Activated CD4-positive, alpha-beta T cell treated with anti-CD3 and anti-CD28 coated beads for 4 hours (primary cell): ENCODE data around the gene LSM3.
"Not testable (repeated sequence)": the region's sequence is repeated elsewhere in the genome, so short reads cannot be mapped to it uniquely, and the experiment has no call there.

ENCODE experiments used
- DNase-seq, 2 donors: peaks; one replicate each; pipeline ENCODE4 v3.0.0-alpha.2; 2020

The LSM3 gene

DNA sequence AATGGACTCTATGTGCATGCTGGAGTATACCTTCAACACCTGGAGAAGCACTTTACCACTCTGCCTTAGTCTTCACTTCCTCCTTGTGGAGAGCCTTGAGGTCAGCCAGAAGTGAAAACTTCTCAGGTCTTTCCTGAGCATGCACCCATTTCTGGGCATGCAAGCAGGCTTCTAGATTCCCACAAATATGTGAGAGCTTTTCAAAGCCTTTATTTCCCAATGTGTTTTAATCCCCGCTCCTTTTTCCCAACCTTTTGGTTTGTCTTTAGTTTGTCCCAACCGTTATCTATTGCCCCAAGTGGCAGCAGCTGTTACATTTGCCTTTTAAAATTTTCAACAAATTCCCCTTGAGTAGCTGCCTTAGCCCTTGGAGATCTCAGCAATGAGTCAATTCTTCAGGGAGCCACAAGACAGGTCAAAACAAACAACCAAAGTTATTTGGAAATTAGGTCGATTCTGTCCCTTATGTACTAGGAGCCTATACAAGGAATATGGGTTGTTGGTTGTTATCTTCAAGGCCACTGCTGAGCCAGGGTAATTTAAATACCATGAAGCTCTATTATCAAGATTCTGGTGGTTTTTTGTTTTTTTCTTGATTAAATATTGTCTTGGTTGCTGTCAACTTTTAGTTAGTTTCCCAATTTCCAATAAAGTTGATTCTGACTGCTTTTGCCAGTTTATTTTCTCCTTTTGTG is 44.4 kb downstream of the LSM3 start:
- DNase-seq = no peak

DNA sequence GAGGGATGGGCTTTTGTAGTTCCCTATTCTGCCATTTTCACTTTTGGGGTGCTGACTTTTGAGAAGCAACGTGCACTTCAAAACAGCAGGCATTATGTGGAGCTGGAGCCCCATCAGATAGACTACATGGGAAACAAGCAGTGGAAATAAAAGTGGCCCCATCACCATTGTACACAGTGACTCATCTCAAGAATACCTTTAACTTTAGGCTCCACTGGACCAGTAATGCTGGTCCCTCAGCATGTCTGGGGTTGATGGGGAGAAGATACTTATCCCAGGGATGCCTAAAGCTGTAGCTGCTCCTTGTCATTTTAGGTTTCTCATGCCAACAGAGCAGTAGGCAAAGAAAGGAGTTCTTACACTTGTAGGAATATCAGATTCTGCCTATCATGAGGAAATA is 45.0 kb downstream of the LSM3 start:
- no peak for DNase-seq

DNA sequence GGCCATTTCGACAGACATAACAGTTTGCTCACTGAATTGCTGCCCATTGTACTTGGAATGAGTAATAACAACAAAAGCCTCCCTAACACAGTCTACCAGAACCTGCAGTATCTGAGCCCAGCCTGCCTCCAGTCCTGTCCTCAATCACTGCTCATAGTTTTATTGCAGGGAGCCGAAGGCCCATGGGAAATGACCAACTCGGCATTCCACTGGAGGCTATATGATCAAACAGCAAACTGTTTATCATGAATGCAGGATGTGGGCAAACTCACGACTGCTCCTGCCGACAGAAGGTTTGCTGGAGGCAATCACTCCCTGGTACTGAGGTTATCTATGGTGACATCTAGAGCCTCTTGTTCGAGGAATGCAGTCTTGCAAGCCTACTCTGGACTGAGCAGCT is 46.3 kb downstream of the LSM3 start:
- no peak for DNase-seq

DNA sequence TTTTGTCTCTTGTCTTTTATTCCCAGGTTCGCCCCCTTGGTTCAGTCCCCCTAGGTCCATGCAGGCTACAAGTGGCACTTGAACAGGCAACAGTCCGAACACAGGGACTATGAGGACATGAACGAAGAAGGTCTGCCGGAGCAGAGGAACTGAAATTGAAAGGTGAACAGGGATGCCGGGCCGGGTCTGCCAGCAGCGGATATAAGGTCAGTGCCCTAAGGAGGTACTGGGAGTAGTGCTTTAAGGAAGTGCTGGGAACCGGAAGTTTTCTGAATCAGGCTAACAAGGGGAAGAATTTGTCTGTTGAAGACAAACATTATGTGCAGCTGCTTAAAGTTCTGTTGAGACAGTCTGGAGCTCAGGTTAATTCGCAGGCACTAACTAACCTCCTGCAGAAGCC is 46.8 kb downstream of the LSM3 start:
- DNase-seq = no peak

DNA sequence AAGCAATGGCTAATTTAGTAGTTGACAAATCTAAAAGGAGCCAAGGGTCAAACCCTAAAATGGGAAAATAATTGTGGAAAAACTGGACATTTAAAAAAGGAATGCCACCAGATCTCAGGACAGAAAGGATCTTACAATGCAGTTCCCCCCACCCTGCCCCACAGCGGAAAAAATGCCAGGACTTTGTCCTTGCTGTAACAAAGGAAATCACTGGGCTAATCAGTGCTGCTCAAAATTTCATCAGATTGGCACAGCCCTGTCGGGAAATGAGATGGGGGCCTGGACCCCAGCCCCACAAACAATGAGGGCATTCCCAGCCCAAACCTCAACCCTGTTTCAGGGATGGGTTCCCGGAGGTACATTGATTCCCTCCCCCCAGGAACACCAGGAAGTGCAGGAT is 47.7 kb downstream of the LSM3 start:
- DNase-seq = not testable (repeated sequence)

DNA sequence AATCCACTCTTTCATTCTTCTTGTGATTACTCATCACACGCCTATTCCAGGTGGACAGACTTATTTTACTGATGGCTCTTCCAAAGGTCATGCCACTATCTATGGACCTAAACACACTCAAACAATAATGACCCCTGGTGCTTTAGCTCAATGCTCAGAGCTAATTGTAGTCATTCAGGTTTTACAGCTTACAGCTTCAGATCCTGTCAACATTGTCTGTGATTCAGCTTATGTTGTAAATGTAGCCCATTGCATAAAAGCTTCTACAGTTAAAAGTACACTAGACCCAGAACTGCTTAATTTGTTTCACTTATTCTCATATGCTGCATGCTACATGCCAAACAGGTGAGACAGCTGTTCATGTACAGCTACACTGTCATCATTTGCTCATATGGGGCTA is 49.2 kb downstream of the LSM3 start:
- DNase-seq = no peak

DNA sequence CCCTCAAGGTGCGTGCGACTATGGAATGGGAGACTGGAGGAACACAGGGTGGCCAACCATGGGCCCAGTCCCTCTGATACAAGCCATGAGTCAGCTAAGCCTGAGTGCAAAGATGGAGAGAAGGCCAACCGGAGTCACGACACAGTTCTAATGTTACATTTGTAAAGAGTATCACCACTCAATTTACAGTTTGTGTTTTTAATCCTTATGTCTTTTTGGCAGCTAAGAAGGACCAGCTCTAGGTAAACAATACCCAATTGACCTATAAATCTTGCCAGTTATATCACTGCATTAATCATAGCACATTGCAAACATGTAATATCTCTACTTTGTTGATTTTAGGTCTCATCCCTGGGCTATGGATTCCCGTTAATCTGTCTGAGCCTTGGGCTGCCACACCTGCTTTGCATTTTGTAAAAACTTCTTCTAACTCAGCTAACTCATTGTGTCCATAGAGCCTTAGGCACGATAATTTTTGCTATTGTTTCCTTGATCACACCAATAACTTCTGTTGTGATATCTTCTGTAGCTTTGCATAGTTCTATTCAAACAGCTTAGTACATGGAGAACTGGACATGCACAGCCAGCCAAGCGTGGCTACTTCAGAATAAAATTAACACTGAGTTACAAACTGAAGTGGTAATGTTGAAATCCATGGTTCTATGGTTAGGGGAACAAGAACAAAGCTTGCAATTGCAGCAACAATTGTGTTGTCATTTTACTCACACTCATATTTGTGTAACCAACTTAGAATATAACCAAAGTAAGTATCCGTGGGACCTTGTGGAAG is 50.3 kb downstream of the LSM3 start:
- no peak for DNase-seq

DNA sequence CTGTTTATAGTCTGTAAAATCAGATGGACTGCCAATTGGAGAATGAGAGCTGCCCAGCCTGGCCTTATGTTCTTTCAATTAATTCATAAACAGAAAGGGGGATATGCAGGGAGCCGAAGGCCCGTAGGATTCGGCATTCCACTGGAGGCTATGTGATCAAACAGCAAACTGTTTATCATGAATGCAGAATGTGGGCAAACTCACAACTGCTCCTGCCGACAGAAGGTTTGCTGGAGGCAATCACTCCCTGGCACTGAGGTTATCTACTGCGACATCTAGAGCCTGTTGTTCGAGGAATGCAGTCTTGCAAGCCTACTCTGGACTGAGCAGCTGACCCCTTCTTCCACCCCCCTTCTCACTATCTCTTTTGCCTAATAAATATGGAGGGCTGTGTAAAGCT is 51.1 kb downstream of the LSM3 start:
- DNase-seq = not testable (repeated sequence)

DNA sequence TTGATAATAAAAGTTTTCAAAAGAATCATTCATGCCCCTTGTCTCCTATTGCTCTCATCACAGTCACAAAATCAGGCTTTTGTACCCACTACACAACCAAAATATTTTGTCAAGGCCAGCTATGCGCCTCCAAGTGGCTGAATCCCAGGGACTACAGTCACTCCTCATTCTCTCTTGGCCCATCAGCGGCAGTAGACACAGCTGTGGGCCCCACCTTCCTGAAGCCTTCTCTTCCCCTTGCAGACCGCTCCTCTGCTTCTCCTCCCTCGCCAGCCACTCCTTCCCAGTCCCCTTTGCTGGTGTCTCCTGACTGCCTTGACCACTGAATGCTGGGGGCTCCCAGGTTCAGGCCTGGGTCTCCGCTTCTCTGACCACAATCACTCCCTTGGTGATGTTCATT is 52.1 kb downstream of the LSM3 start:
- no peak for DNase-seq

DNA sequence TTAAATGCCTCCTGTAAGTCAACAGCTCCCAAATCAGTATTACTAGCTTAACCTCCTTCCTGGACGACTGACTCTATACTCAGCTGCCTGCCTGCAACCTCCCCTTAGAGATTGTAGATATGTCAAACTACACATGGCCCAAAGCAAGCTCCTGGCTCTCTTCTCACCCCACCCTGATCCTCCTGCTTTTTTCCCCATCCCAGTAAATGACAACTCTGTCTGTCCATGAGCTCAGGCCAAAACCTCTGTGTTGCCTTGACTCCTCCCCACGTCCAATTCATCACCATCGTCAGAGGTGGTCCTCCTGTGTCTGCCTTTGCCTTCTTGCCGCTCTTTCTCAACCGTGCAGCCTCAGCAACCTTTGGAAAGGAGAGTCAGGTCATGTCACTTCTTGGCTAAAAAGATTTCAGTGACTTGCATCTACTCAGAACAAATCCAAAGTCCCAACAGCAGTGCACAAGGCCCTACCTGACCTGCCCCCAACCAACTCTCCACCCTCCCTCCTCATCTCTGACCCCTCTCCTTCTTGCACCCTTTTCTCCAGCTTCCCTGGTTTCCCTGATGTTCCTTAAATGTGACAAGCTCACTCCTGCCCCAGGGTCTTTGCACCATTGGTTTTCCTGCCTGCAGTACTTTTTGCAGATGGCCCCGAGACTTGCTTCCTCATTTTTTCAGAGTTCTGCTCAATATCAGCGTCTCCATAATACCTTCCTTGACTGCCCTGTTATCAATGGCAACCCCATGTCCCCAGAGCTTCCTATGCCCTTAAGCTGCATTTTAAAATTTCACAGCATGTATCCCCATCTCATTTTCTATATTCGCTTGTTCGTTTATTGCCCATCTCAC is 52.8 kb downstream of the LSM3 start:
- DNase-seq = no peak

DNA sequence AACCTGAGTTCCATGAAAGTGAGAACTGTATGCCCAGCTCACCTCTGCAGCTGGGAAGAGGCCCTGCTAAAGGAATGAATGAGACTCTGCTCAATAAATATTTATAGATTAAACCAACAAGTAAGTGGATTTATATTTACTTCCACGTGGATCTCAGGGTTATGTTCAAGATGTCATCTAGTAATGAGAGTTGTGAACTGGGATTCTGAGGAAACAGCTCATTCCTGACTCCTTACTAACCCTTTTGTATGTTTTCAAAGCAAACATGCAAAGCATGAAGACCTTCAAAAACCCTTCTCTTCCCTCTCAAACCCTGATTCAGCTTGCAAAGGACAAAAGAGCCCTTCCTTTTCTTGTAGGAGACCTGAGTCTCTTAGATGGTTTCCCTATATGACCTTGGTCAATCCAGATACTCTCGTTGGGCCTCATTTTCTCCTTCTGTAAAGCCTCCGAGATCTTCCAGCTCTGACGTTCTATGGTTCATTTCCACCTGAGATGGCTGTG is 53.4 kb downstream of the LSM3 start:
- no peak for DNase-seq

DNA sequence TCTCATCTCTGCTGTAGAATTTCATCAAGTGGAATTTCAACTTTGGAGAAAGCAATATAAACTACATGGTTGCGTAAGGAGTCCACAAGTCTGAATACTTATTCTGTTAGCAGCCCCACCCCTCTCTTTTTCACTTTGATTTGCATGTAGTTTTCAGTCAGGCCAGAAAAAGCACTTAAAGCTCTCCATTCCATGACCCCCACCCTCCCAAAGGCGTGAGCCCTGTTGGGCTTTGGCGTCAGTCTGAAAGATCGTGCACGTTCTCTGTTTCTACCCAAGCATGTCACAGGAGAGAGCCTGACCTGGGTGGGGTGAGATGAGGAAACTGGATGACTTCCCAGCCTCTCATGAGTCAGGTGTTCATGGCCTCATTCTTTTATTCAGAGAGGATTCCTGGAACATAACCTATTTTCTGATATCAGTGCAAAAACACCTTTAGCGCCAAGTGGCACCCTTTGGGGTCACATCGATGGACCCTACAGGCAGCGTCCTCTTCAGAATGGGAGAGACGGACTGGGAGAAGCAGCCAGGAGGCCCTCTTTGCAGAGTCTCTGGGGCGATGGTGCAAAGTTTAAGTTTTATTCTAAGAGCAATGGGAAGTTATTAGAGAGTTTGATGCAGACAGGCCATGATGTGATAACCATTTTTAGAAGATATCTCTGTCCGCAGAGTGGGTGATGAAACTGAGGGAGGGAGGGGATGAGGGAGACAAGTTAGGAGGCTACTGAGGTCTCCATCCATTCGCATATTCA is 55.8 kb downstream of the LSM3 start:
- DNase-seq = no peak

DNA sequence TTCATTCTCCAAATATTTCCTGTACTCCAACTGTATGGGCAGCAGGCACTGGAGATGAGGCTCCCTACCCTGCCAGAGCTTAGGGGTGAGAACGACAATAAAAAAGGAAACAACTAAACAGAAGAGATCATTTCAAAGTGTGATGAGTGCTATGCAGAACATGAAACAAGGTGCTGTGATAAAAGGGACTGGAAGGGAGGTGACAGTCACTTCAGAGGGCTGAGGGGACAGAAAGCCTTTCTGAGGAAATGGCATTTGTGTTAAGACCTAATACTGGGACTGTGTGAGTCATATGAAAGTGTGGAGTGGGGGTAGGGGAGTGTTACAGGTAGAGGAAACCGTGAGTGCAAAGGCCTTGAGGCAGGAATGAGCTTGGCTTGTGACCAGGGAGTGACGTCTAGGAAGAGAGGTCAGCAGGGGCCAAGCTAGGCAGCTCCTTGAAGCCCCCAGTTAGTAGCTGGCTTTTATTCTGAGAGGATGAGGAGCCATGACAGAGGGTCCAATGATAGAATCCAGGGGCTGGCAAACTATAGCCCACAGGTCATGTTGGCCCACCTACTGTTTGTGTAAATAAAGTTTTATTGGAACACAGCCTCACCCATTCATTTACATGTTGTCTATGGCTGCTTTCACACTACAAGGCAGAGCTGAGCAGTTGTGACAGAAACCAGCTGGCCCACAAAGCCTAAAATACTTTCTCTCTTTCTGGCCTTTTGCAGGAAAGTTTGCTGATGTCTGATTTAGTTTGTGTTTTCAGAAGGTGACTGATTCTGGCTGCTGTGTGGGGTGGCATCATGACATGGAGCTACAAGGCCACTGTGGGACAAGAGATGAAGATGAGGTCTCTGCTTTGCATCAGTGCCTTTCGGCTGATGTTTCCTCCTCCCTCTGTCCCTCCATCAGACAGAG is 56.6 kb downstream of the LSM3 start:
- DNase-seq = no peak

DNA sequence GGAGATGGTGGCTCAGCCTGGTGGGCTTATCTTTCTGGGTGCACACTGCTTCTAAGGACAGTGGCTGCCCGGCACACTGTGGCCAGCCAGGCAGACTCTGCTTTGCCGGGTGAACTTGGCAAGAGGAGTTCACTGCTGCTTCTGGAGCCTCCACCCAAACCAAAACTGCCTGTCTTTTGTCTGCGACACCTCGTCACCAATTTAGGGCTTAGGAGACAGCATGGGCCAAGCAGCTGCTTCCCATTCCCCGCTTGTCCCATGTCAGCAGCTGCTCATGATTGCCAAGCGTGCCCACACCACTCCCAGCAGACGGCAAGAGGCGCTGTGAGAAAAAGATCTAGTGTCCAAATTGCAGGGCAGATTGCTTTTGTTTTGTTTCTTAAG is 57.3 kb downstream of the LSM3 start:
- DNase-seq = no peak

DNA sequence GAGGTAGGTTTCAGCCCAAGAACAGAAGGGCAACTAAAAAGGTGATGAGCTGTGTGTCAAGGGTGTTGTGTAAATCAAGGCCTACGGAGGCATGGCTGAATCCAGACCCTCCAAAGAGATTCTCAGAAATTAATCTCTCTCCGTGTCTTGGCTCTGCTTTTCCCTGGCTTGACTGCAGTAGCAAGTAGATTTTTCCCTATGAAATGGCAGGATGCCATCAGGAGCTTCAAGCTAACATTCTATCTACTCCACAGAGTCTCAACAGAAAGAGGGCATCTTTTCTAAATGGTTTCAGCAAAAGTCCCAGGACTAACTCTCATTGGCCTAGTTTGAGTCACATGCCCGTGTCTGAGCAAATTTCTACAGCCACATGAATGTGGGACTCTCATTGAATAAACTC is 58.3 kb downstream of the LSM3 start:
- DNase-seq = no peak

DNA sequence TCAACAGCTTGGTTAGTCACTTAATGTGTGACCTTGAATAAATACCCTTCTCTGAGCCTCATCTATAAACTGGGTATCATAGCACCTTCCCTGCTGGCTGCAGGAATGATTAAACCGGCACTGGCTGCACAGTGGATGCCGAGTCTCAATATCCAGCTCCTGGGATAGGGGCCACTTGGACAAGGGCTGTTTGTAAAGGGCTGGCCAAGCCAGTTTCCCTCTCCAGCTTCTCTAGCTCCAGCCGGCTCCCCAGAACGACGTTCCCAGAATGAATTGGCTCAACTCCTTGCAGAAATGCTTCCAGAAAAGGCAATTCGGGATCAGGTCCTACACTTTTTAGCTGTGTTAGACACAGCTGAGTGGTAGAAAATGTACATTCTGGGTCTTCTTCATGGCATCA is 58.8 kb downstream of the LSM3 start:
- DNase-seq = no peak

DNA sequence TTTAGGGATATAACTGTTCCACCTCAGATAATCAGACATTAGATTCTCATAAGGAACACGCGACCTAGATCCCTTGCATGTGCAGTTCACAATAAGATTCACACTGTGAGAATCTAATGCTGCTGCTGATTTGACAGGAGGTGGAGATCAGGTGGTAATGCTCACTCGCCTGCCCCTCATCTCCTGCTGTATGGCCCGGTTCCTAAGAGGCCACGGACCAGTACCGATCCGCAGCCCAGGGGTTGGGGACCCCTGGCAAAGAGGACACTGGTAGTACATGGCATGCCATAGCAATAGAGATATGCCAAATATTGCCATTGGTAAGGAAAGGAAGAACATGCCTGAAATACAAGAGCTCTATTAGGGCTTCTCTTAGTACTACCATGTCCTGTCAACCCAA is 59.7 kb downstream of the LSM3 start:
- DNase-seq = no peak

DNA sequence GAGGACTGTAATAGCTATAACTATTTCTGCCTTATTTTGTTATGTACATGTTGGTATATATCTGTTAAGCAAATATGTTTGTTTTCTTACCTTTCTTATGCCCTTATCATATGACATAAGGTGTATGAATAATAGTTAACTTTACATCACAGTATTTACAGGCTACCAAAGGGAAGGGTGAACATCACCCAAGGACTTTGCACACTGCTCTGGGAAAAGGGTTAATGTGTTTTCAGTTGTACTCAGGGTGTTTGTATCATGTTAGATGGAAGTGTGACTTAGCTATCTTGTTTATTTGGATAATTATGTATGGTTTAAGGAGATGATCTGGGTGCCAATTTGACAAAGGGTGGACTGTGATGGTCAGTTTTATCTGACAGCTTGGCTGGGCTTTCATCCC is 60.3 kb downstream of the LSM3 start:
- DNase-seq = no peak

DNA sequence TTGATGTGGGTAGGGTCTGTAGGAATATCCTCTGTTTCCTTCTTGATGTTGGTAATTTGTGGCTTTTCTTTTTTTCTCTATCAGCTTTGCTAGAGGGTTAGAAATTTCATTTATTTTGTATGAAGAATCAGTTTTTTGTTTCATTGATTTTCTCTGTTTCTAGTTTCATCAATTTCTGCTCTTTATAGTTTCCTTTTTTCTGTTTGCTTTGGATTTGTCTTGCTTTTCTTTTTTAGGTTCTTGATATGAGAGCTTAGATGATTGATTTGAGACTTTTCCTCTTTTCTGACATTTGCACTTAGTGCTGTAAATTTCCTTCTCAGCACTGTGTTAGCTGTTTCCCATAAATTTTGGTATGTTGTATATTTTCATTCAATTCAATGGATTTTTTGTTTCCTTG is 61.3 kb downstream of the LSM3 start:
- no peak for DNase-seq

DNA sequence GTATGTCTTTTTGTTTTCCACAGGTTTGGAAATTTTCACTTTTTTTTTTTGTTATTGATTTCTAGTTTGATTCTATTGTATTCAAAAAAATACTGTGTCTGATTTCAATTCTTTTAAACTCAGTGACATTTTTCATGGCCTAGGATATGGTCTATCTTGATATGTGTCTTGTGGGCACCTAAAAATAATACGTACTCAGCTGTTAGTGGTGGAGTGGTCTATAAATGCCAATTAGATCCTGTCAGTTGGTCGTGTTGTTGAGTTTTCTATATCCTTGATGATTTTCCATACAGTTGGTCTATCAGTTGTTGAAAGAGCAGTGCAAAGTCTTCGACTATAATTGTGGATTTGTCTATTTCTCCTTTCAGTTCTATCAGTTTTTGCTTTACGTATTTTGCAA is 61.7 kb downstream of the LSM3 start:
- no peak for DNase-seq

DNA sequence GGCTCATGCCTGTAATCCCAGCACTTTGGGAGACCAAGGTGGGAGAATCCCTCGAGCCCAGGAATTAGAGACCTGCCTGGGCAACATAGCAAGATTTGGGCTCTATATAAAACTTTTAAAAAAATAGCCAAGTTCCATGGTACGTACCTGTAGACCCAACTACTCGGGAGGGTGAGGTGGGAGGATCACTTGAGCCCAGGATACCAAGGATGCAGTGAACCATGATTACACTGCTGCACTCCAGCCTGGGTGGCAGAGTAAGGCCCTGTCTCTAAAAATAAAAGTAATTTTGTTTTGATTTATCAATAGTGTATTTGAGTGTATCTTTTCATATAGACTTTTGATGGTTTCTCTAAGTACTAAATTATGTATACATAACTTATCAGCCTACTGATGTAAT is 63.1 kb downstream of the LSM3 start:
- no peak for DNase-seq
